B cell (primary cell): Measurements from ENCODE around the gene SFSWAP. TPM values are rescaled to one million over a fixed set of nuclear protein-coding genes. Genes with fewer than 3 reads are reported as not detected.
A peak's percentile ranks its signal among the peaks of the same experiment; 100 is the strongest.

ENCODE experiments used
- ATAC-seq: fragments of 200-7000 bp; cut with Tn5 transposase; one replicate; pipeline ENCODE4 v1.10.0; 2021; ENCODE audit warnings: low read depth, mild to moderate bottlenecking, moderate number of reproducible peaks, moderate library complexity
- CTCF ChIA-PET: fragments of 350-600 bp; sonication (Branson Sonifier 250); formaldehyde crosslinking; loops from one replicate; lab custom pipeline; 2021; ENCODE audit warnings: antibody characterized with exemption, inconsistent platforms; lab: Charles Lee
- POLR2A ChIA-PET: fragments of 350-600 bp; sonication (Branson Sonifier 250); formaldehyde crosslinking; loops from one replicate; lab custom pipeline; 2021; ENCODE audit warnings: antibody characterized with exemption; lab: Charles Lee
- DNase-seq: peaks from one replicate; pipeline ENCODE4 v3.0.0; 2013
- H2AFZ ChIP-seq: 2 replicates; pipeline ENCODE4 v1.6.1; 2012; ENCODE audit warnings: mild to moderate bottlenecking, low read depth, low read length; ENCODE audit not compliant: insufficient read depth, poor library complexity, severe bottlenecking
- H3K27ac ChIP-seq, 2 donors: 1 replicate in 1 of 2; 2 replicates in 1 of 2; pipeline ENCODE4 v1.5.1; 2012 to 2013; ENCODE audit warnings: low read length in 2 of 2, mild to moderate bottlenecking in 2 of 2, moderate library complexity in 1 of 2
- H3K27me3 ChIP-seq, 4 experiments: fragments of 200-600 bp in 1 of 4; sonication (generic) in 1 of 4; replicated peaks in 1 of 4; 1 replicate in 2 of 4; 2 replicates in 2 of 4; pipeline versions ENCODE4 v1.6.1 to v1.7.0; 2013 to 2016; ENCODE audit warnings: low read length in 3 of 4, mild to moderate bottlenecking in 2 of 4, mixed read lengths in 1 of 4, moderate library complexity in 1 of 4; ENCODE audit not compliant: insufficient read depth in 4 of 4, control insufficient read depth in 3 of 4; ENCODE audit errors: control extremely low read depth in 1 of 4
- H3K36me3 ChIP-seq, 2 experiments: replicated peaks in 1 of 2; 1 replicate in 1 of 2; 2 replicates in 1 of 2; pipeline versions ENCODE4 v1.6.1 to v1.7.1; 2013; ENCODE audit warnings: low read length in 1 of 2; ENCODE audit not compliant: insufficient read depth in 2 of 2, control insufficient read depth in 1 of 2; ENCODE audit errors: control extremely low read depth in 1 of 2, extremely low read depth in 1 of 2
- H3K4me1 ChIP-seq, 2 donors: fragments of 200-600 bp in 1 of 2; sonication (generic) in 1 of 2; 1 replicate in 1 of 2; 2 replicates in 1 of 2; pipeline versions ENCODE4 v1.5.1 to v1.6.1; 2013 to 2017; ENCODE audit warnings: low read length in 2 of 2; ENCODE audit not compliant: control insufficient read depth in 2 of 2, insufficient read depth in 2 of 2
- H3K4me2 ChIP-seq: replicated peaks from 2 replicates; pipeline ENCODE3; 2012; ENCODE audit warnings: mild to moderate bottlenecking, low read depth, low read length; ENCODE audit not compliant: poor library complexity, severe bottlenecking
- H3K4me3 ChIP-seq, 5 experiments: fragments of 200-600 bp in 1 of 5; sonication (generic) in 1 of 5; 1 replicate in 3 of 5; 2 replicates in 2 of 5; pipeline versions ENCODE4 v1.5.1 to v1.7.0; 2011 to 2016; ENCODE audit warnings: low read length in 4 of 5, mild to moderate bottlenecking in 4 of 5, low read depth in 2 of 5, control low read depth in 1 of 5, moderate library complexity in 1 of 5; ENCODE audit not compliant: insufficient read depth in 1 of 5; ENCODE audit errors: control extremely low read depth in 1 of 5, extremely low read depth in 1 of 5
- H3K79me2 ChIP-seq: fragments of 200-600 bp; sonication (generic); one replicate; pipeline ENCODE4 v1.6.0; 2016; ENCODE audit warnings: low read length; ENCODE audit not compliant: control insufficient read depth, insufficient read depth
- H3K9ac ChIP-seq: fragments of 200-600 bp; sonication (generic); 2 replicates; pipeline ENCODE4 v1.6.1; 2017; ENCODE audit warnings: mild to moderate bottlenecking, low read length, moderate library complexity
- H3K9me3 ChIP-seq, 3 donors: one replicate each; pipeline versions ENCODE4 v1.6.1 to v1.7.1; 2013; ENCODE audit warnings: low read length in 2 of 3; ENCODE audit not compliant: control insufficient read depth in 2 of 3, insufficient read depth in 1 of 3; ENCODE audit errors: control extremely low read depth in 1 of 3
- H4K20me1 ChIP-seq: 2 replicates; pipeline ENCODE4 v1.6.0; 2012; ENCODE audit warnings: mild to moderate bottlenecking, low read length; ENCODE audit not compliant: insufficient read depth, control insufficient read depth, poor library complexity, severe bottlenecking
- H3K27ac Mint-ChIP-seq: one replicate; pipeline ENCODE4 v1.8.0; 2021; ENCODE audit warnings: mixed read lengths
- H3K27me3 Mint-ChIP-seq: one replicate; pipeline ENCODE4 v1.8.0; 2021; ENCODE audit warnings: mixed read lengths
- H3K4me1 Mint-ChIP-seq: one replicate; pipeline ENCODE4 v1.8.0; 2021; ENCODE audit warnings: mixed read lengths
- H3K4me3 Mint-ChIP-seq: one replicate; pipeline ENCODE4 v1.8.0; 2021; ENCODE audit warnings: mixed read lengths
- H3K9me3 Mint-ChIP-seq: one replicate; pipeline ENCODE4 v1.8.0; 2022; ENCODE audit warnings: mixed read lengths; ENCODE audit not compliant: insufficient read depth
- CTCF ChIP-seq: fragments of 200-600 bp; IDR thresholded peaks from one replicate; pipeline ENCODE4 v1.8.0; 2022; ENCODE audit warnings: antibody characterized with exemption, mild to moderate bottlenecking
- EZH2 ChIP-seq: IDR thresholded peaks from 2 replicates; pipeline ENCODE4 v1.6.1; 2012; ENCODE audit warnings: borderline replicate concordance, low read depth, mild to moderate bottlenecking, moderate library complexity, low read length; ENCODE audit not compliant: insufficient read depth, poor library complexity, severe bottlenecking
- WGBS: methylation state at CpG from one replicate; pipeline ENCODE4 v1.1.5; 2013; ENCODE audit warnings: missing lambda C conversion rate; ENCODE audit not compliant: insufficient coverage; 5-methylcytosine and 5-hydroxymethylcytosine counted together
- intact Hi-C: fragments of 100-400 bp; cut with micrococcal nuclease; formaldehyde crosslinking; loops from one replicate; pipeline ENCODE4 v1.10.0; 2022
- polyA plus RNA-seq: library from polyadenylated mRNA; depleted of rRNA; stranded (reverse); fragments of >200 nt; gene quantifications from 2 replicates; pipeline ENCODE4 v1.2.3, GENCODE V29; 2012
- total RNA-seq, 2 donors: library from RNA; stranded (reverse); fragments of 120-200 nt in 1 of 2; gene quantifications; 1 replicate in 1 of 2; 2 replicates in 1 of 2; pipeline versions ENCODE4 v1.2.3 to v1.2.4, GENCODE V29; 2013 to 2022

The SFSWAP gene
- total and polyA plus RNA-seq, 2 donors (not counting 1 experiment from before 2014, with no cell fraction given), result 69.3 to 122 TPM

GRCh38 chr12:131749618-131750315, 38.9 kb downstream of the SFSWAP start:
- CTCF ChIA-PET, result interaction anchor here (1.2 kb wide), 1 partner anchor 80 kb away, joined by 4 read pairs; no protein-coding TSS in a partner anchor
- Mint-ChIP-seq H3K9me3 (peaks cover 4% of the 10 kb centered on the region), H3K27ac (peak overlapping the region; percentile 3), H3K27me3 (no peaks in the 10 kb centered on the region), H3K4me3 (no peak overlapping the region), H3K4me1 (no peaks in the 10 kb centered on the region)
- DNase-seq, result no peak
- intact Hi-C loops, result no loop called here
- H2AFZ ChIP-seq, result no peak overlapping the region
- TF ChIP-seq EZH2, result no peak
- no peak for TF ChIP-seq CTCF
- peaks cover 2 to 57% of the 10 kb centered on the region in 2 experiments for H3K36me3 ChIP-seq
- peaks cover 11% of the 10 kb centered on the region for H4K20me1 ChIP-seq
- H3K27me3 ChIP-seq, result no peaks in the 10 kb centered on the region
- no peak for ATAC-seq
- H3K4me2 ChIP-seq, result no peak overlapping the region
- no peak overlapping the region for H3K27ac ChIP-seq
- WGBS, result 97% methylated on average over 9 of the region's 19 CpGs
- POLR2A ChIA-PET, result no interaction called here
- peaks cover 0 to under 1% (median 0%) of the 10 kb centered on the region in 3 donors for H3K9me3 ChIP-seq
- no peaks in the 10 kb centered on the region for H3K4me1 ChIP-seq
- peaks cover 43% of the 10 kb centered on the region for H3K79me2 ChIP-seq
- no peak overlapping the region for H3K4me3 ChIP-seq
- H3K9ac ChIP-seq, result no peak overlapping the region

DNA sequence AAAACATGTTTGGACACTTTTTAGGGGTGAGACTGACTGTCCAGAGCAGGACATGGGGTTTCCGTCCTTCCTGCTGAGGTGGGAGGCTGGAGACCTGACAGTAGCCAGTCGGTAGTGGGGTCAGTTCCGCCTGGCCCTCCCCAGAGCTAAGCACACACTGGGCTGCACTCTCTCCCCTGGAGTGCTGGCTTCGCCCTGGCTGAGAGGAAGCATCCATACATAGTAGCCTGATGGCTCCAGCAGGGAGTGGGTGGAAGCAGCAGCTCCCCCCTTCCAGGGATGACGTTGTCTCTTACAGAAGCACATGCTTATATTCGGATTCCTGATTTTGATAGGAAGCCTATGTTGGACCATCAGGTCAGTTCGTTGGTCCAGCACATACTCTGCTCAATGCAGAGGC, 40.4 kb downstream of the SFSWAP start:
- peaks cover 47% of the 10 kb centered on the region for H3K79me2 ChIP-seq
- ATAC-seq, result no peak
- no peak overlapping the region for H3K9ac ChIP-seq
- POLR2A ChIA-PET, result no interaction called here
- 98% methylated on average over 7 of the region's 7 CpGs for WGBS
- H3K9me3 ChIP-seq, result no peaks in the 10 kb centered on the region
- no peak overlapping the region for H3K4me2 ChIP-seq
- H3K27me3 Mint-ChIP-seq, result no peaks in the 10 kb centered on the region
- H3K9me3 Mint-ChIP-seq, result no peaks in the 10 kb centered on the region
- no peak overlapping the region for H3K27ac ChIP-seq
- H2AFZ ChIP-seq, result no peak overlapping the region
- H3K4me1 ChIP-seq, result peaks cover 0 to 5% of the 10 kb centered on the region in 2 donors
- CTCF ChIA-PET, result no interaction called here
- DNase-seq, result no peak
- H3K4me3 Mint-ChIP-seq, result no peak overlapping the region
- peaks cover 13% of the 10 kb centered on the region for H4K20me1 ChIP-seq
- H3K27me3 ChIP-seq, result no peaks in the 10 kb centered on the region
- H3K36me3 ChIP-seq, result peaks cover 0 to 58% of the 10 kb centered on the region in 2 experiments
- H3K4me1 Mint-ChIP-seq, result peaks cover 6% of the 10 kb centered on the region
- TF ChIP-seq EZH2, result no peak
- TF ChIP-seq CTCF, result no peak
- H3K4me3 ChIP-seq, result no peak overlapping the region
- no peak overlapping the region for H3K27ac Mint-ChIP-seq
- intact Hi-C loops, result no loop called here
